ENCODE measurements around the gene CABLES2.

The CABLES2 gene

GRCh38 chr20:62357187-62357667, 49.9 kb downstream of the CABLES2 start:
- no peak for DNase-seq

DNA sequence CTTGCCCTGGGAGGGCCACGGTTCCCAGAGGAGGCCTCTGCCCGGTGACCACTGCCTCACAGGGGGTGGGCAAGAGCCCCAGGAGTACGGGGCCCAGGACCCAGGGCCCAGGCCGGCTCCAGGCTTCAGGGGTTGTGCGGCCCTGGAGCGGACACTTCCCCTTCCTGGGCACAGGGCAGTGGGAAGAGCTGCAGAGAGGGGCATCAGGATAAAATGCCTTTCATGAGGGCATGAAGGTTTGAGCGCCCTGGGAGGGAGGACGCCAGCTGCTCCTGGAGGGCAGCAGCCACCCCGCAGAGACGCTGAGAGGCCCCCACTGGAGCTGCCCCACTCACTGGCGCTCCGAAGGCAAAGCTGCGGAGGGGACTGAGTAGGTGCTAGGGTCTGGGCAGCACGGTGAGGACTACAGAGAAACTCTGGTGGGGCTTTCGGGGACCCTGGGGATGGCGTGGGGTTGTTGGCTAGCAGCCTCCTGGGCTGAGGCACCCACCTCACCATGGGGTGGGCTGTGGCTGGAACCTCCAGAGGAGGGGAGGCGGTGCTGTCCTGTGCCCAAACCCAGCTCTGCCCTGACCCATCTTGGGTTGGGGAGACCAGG, 50.4 kb downstream of the CABLES2 start:
- no peak for DNase-seq

DNA sequence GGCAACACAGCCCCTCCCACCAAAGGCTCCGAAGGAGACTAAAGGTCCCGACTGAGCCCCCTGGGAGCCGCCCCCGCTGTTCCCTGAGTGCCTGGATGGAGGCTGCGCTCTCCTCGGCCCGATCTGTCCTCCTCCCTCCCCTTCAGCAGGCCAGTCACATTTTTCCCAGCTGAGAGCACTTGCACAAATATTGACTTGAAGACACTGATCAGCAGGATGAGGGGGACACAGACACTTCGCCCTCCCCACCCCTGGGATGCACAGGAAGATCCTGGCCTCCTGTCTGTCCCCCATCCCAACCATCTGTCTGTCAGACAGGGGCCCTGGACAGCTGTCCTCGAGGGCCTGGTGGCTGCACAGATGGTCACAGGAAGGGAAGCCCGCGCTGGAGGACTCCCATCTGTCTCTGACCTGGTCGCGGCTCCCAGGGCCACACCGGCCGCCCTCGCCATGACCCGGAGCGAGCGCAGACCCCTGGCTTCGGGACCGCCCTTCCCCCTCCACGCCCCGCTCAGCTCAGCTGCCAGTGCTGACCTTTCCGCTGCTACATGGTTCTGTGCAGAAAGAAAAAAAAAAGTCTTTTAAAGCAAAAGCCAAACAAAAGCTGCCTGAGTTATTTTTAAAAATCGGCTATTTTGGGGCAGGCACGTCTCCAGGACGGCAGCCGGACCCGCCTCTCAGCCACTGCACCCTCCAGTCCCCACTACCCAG, 51.1 kb downstream of the CABLES2 start:
- DNase-seq = peak; percentile 27

GRCh38 chr20:62355516-62355877, 51.6 kb downstream of the CABLES2 start:
- peak; percentile 66 for DNase-seq

DNA sequence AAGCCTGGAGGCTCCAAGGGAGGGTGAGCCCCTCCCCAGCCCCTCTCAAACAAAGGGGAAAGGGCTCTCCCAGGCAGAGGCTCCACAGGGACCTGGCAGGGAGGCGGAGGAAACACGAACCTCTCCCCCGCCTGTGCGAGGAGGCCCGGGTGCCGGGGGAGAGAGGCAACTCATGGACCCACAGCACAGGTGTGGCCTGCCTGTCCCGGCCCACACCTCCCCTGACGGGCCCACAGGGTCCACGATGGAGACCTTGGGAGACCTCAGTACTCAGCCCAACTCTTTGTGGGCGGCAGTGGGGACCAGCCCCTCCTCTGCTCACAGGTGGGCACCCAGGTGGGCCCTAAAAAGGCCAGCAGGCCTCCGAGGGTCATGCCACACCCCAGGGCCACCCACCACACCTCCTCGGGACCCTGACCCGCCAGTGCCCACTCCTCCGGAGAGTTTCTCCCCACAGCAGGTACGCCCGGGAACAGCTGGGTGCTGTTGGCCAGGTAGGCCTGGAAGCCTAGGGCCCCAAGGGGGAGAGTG, 52.2 kb downstream of the CABLES2 start:
- no peak for DNase-seq

DNA sequence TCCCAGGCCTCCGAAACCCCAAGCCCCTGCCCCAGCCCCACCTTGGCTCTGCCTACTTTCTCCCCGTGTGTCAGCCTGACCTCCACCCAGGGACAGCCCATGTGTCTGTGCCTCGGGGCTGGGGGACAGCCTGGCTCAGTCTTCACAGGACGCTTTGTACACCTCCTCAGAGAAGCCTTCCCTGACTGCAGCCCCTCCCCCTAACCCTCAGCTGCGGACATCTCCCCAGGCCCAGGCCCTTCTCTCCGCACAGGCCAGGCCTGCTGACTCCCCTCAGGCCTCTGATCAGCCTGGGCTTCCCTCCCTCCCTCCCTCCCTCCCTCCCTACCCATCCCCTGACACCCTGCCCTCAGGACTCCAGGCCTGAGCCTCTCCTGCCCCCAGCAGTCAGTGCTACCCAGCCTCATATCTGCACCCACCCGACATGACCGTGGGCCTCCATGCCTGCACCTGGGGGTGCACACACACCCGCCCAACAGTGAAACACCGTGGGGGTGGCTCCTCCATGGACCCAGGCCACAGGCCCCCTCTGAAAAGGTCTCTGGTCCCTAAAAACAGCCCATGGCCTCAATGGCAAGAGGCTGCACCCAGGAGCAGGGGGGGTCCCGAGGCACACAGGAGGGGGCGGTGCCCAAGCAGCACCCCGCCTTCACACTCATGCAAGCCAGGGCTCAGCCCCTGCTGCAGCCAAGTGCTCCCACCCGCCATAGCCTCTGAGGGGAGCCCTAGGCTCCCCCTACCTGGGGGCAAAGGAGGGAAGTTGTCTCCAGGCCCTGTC, 52.9 kb downstream of the CABLES2 start:
- DNase-seq = no peak

DNA sequence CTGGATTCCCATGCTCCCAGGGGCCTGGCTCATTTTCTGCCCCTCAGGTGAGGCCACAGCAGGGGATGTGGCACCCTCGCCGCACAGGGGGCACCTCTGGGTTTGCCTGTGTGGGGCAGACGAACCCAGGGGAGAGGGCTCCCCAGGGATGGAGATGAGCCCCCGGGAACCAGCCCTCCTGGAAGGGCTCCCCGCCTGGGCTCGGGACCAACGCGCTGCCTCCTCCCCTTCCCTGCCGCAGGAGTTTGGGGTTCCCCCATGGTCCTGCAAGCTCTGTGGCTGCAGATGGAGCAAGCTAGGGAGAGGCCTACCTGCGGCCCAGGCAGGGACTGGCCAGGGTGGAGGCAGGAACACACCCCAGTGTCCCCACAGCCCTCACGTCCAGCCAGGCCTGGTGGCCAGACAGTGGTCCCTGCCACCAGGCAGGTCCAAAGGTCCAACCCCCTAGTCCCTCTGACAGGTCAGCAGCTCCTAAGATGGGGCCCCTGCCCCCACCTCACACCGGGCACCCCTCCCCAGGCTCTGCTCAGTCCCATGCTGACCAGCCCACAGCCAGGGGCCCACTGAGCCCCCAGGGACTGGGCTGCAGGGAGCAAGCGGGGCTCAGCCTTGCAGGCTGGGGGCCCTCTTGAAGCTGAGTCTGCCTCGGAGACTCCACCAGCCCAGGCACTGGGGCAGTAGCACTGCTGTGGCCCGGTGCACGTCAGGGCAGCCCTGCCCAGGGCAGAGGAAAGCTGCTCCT, 53.6 kb downstream of the CABLES2 start:
- no peak for DNase-seq

DNA sequence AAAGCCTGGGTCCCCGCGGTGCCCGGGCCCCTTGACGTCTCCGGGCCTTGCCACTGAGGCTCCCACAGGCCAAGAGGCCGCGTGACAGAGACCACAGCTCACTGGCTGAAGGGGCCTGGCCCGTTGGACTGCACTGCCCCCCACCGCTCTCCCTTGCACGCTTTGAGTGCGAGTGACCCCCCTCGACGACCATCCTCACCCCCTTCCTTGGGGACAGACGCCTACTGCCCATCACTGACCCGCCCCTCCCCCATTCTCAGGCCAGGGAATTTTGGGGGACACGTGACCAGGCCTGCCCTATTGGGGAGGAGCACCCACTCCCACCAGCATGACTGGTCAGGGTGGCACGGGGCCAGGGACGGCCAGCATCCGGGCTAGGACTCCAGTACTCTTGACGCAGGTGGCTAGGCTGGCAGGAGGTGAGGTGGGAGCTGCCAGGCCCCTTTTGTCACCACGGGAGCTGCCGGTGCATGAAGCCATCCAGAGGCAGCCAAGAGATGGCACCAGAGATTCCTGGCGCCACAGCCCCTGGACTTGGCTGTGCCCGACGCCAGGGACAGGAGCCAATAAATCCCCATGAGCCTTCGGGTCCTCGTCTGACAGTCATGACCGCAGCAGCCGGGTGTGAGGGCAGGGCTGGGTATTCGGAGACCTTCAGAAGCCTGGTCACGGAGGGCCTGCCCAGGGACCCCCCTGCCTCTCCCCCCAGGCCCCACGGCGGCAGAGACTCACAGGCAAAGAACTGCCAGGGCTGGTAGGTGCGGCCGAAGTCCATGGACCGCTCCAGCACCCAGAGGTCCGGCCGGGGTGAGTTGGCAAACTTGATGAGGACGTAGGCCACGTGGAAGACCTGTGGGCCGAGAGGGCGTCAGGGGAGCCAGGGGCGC, 54.4 kb downstream of the CABLES2 start:
- DNase-seq = peak; percentile 61

DNA sequence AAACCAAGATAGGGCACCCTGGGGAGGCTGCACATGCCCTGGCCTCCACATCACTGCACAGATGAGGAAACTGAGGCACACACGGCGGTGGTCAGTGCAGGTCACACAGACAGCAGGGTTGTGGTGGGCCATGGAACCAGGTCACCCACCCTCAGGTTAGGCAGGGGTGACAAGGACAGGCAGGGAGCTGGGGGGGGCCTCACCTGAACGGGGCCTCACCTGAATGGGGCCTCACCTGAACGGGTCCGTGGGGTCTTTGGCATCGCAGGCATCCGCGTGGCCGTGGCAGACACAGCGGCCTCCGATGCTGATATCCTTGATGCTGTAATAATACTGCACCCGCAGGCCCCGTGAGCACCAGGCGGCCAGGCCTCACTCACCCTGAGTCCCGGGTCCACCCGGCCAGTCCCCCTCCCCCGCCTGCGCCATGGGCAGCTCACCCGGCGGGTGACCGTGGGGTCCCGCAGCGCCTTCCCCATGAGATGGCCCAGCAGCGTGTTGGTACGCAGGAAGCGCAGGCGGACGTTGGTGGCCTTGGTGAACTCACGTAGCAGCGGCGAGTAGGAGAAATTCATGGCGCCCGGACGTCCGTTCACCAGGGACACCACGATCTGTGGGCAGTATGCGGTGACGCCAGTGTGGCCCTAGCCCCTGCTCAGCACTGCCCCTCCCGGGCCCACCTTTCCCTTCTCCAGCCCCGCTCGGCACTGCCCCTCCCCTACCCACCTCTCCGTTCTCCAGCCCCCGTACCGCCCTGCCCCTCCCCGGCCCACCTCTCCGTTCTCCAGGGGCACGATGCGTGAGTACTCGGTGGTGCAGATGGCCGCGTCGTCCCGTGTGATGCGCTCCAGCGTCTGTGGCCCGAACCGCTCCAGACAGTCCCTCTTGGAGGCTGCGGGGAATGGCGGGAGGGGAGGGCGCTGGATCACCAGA, 55.4 kb downstream of the CABLES2 start:
- DNase-seq = no peak

DNA sequence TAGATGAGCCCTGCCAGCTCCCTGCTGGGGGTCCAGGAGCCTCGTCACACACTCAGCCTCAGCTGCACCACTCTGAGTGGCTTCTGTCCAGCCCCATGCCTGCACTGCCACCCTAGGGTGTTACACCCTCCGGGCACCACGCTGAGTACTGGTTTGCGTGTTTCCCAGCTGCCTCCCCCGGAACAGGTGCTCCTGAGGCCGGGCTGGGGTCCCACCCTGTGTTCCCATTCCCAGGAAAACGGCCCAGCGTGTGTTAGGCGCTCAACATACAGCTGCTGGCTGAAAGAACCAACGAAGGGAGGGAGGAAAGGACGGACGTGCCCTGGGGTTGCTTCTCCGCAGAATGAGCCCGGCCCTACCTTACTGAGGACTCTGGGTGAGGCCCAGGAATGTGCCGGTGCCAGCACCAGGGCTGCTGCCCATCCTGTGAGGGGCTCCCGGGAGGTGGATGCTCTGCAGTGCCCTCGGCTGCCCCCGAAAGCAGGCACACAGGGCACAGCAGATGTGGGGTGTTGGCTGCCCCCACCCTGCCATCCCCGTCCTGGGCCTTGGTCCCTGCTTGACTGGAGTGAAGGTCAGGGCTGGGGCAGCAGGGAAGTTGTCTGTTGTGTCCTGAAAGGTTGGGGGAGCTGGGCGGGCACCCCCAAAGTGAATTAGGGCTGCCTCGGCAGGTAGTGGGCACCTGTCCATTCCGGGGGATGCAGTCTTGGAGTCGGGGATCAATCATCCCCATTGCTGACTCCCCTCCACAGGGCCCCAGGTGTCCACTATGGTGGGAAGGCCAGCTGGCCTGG, 56.3 kb downstream of the CABLES2 start:
- no peak for DNase-seq

- peak; percentile 84 for DNase-seq
Observed at GRCh38 chr20:62350098-62350628, 56.9 kb downstream of the CABLES2 start.

DNA sequence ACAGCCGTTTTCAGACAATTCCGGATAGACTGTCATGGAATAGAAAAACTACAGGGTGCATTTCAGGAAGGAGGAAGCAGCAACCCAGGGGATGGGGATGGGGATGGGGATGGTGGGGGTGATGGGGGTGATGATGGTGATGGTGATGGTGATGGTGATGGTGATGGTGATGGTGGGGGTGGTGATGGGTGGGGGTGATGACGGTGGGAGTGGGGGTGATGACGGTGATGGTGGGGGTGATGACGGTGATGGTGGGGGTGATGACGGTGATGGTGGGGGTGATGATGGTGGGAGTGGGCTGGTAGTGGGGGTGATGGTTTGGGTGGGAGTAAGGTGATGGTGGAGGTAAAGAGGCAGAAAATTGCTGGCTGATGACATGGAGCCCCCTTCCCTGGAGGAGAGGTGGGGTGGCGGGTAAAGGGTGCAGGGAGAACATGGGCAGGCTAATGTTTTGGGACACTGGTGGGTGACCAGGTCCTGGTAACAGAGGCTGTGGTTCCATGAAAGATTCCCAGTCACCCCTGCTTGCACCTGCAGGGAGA, 57.5 kb downstream of the CABLES2 start:
- no peak for DNase-seq

DNA sequence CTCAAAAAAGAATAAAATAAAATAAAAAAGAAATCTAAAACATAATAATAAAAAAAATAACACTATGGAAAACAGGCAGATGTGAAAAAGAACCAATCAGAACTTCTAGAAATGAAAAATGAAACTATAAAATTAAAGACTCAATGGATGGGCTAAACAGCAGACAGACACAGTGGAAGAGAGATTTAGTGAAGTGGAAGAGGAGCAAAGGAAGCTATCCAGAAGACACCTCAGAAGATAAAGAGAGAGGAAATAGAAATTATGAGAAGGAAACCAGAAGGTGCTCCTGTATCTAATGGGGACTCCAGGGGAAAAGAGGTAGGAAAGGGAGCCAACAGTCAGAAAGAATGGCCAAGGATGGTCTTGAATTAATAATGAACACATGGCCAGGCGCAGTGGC, 58.5 kb downstream of the CABLES2 start:
- no peak for DNase-seq

DNA sequence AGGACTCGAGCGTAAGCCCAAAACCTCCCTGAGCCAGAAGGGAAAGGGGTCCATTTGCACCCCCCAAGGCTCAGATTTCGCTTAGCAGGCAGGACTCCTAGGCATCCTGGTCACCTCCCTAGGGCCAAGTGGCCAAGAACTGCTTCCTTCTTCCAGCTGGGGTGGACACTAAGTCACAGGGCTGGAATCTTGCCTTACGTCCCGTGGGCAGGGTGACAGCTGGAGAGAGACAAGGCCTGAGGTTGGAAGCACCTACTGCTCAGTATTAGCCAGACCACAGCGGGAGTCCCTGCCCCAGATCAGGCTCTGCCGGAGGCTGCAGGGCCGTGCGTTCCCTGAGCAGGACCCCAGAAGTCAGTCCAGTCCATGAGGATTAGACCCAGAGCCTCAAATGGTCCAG, 59.6 kb downstream of the CABLES2 start:
- DNase-seq = no peak

- no peak for DNase-seq
Observed at GRCh38 chr20:62347151-62347404, 60.0 kb downstream of the CABLES2 start.

DNA sequence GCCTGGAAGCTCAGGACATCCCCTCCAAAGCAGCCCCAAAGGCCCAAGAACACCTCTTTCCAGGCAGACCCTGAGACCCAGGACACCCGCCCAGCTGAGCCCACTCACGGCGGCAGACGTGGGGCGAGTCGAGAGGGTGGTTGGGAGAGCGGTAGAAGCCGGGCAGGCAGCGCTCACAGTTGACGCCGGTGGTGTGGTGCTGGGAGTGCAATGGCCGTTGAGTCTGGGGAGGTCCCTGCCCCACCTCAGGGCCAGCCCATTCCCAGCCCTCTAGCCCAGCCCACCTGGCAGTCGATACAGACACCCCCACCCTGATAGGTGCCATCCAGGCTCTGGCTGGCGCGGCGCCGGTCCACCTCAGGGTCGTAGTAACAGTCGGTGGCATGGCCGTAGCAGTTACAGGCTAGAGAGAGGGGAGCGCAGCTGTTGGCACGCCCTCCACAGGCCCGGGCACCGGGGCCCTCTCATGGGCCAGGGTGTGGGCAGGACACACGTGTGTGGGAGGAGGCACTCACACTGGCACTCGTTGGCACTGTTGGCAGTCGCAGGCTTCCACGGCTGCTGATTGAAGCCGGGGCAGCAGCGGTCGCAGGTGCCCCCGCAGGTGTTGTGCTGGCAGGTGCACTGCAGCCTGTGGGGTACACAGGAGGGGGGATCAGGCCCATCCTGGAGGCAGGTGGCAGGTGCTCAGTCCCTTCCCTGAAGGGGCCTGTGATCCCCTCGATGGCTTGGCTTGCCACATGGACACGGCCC, 60.5 kb downstream of the CABLES2 start:
- DNase-seq = no peak

DNA sequence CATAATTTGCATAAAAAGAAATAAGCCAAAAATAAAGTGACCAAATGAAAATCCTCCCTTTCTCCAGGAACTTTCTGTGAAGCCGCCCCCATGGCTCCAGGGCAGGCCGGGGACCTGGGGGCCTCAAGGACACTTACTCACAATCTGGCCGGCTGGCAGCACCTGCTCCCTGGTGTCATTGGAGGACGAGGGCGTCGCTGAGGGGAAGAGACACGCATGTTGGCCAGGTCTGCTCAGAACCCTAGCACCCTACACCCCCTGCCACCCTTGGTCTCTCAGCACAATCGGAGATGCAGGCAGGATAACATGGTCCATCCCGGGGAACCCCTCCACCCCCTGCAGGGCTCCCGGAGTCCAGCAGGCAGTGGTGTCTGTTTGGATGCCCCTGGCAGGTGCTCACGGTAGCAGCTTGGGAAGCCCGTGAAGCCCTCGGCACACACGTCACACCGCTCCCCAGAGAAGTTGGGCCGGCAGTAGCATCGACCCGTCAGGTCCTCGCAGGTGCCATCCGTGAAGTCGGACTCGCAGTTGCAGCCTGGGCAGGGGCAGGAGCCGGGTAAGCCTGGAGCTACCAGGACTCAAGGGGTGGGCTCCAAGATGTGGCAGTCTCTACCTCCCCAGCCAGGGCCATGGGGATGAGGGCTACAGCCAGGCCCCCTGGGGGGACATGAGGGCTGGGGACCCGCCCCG, 61.3 kb downstream of the CABLES2 start:
- DNase-seq = no peak

- DNase-seq = no peak
Observed at GRCh38 chr20:62344782-62345181, 62.3 kb downstream of the CABLES2 start.
